ENCODE results near the gene TSPAN7. TPM values are rescaled to one million over a fixed set of nuclear protein-coding genes. Genes with fewer than 3 reads are reported as not detected.

Gene TSPAN7
- total RNA-seq, 1 donor from 2014 or later = 21.8 TPM

GRCh38 chrX:38661561-38661960 lies 100.2 kb downstream of the TSPAN7 start:
- H3K27ac Mint-ChIP-seq = no peak overlapping the region
- peaks cover 10% of the 10 kb centered on the region for H3K4me1 Mint-ChIP-seq (ENCODE audit: low read depth)
- no peak for DNase-seq (ENCODE audit: low spot score, unreplicated experiment)
- TF ChIP-seq CTCF (IDR thresholded peaks at IDR 0.05; ENCODE audit: unreplicated experiment) = no peak
- no peak overlapping the region for H3K4me3 Mint-ChIP-seq (ENCODE audit: low read depth)
- H3K9me3 Mint-ChIP-seq (ENCODE audit: low read depth) = peaks cover 6% of the 10 kb centered on the region
- H3K36me3 Mint-ChIP-seq (ENCODE audit: insufficient read depth) = no peaks in the 10 kb centered on the region
- H3K27me3 Mint-ChIP-seq = no peaks in the 10 kb centered on the region

- H3K36me3 Mint-ChIP-seq (ENCODE audit: insufficient read depth) = peaks cover 2% of the 10 kb centered on the region
- H3K9me3 Mint-ChIP-seq (ENCODE audit: low read depth) = peaks cover 6% of the 10 kb centered on the region
- DNase-seq (ENCODE audit: low spot score, unreplicated experiment) = no peak
- peaks cover 10% of the 10 kb centered on the region for H3K4me1 Mint-ChIP-seq (ENCODE audit: low read depth)
- H3K4me3 Mint-ChIP-seq (ENCODE audit: low read depth) = no peak overlapping the region
- no peak for TF ChIP-seq CTCF (IDR thresholded peaks at IDR 0.05; ENCODE audit: unreplicated experiment)
- no peaks in the 10 kb centered on the region for H3K27me3 Mint-ChIP-seq
- no peak overlapping the region for H3K27ac Mint-ChIP-seq
Observed at GRCh38 chrX:38662640-38663039, 101.3 kb downstream of the TSPAN7 start.

- peaks cover 2% of the 10 kb centered on the region for H3K36me3 Mint-ChIP-seq (ENCODE audit: insufficient read depth)
- H3K27me3 Mint-ChIP-seq = no peaks in the 10 kb centered on the region
- no peak for DNase-seq (ENCODE audit: low spot score, unreplicated experiment)
- H3K9me3 Mint-ChIP-seq (ENCODE audit: low read depth) = peaks cover 5% of the 10 kb centered on the region
- no peak overlapping the region for H3K27ac Mint-ChIP-seq
- no peak overlapping the region for H3K4me3 Mint-ChIP-seq (ENCODE audit: low read depth)
- H3K4me1 Mint-ChIP-seq (ENCODE audit: low read depth) = peaks cover 8% of the 10 kb centered on the region
- TF ChIP-seq CTCF (IDR thresholded peaks at IDR 0.05; ENCODE audit: unreplicated experiment) = peak; percentile 56
Observed at GRCh38 chrX:38664285-38664684, 102.9 kb downstream of the TSPAN7 start.

GRCh38 chrX:38666909-38667308 lies 105.6 kb downstream of the TSPAN7 start:
- no peak overlapping the region for H3K4me3 Mint-ChIP-seq (ENCODE audit: low read depth)
- no peak for TF ChIP-seq CTCF (IDR thresholded peaks at IDR 0.05; ENCODE audit: unreplicated experiment)
- peaks cover 2% of the 10 kb centered on the region for H3K36me3 Mint-ChIP-seq (ENCODE audit: insufficient read depth)
- no peaks in the 10 kb centered on the region for H3K27me3 Mint-ChIP-seq
- no peaks in the 10 kb centered on the region for H3K4me1 Mint-ChIP-seq (ENCODE audit: low read depth)
- peaks cover 5% of the 10 kb centered on the region for H3K9me3 Mint-ChIP-seq (ENCODE audit: low read depth)
- H3K27ac Mint-ChIP-seq = no peak overlapping the region
- no peak for DNase-seq (ENCODE audit: low spot score, unreplicated experiment)

GRCh38 chrX:38668771-38669170 lies 107.4 kb downstream of the TSPAN7 start:
- H3K27me3 Mint-ChIP-seq = no peaks in the 10 kb centered on the region
- H3K36me3 Mint-ChIP-seq (ENCODE audit: insufficient read depth) = peaks cover 2% of the 10 kb centered on the region
- no peak overlapping the region for H3K4me3 Mint-ChIP-seq (ENCODE audit: low read depth)
- no peak overlapping the region for H3K27ac Mint-ChIP-seq
- H3K4me1 Mint-ChIP-seq (ENCODE audit: low read depth) = no peaks in the 10 kb centered on the region
- no peak for DNase-seq (ENCODE audit: low spot score, unreplicated experiment)
- no peak for TF ChIP-seq CTCF (IDR thresholded peaks at IDR 0.05; ENCODE audit: unreplicated experiment)
- H3K9me3 Mint-ChIP-seq (ENCODE audit: low read depth) = peaks cover 5% of the 10 kb centered on the region
